ENCODE data around the gene RNU7-1. TPM values are rescaled to one million over a fixed set of nuclear protein-coding genes. Genes with fewer than 3 reads are reported as not detected.
A peak's percentile ranks its signal among the peaks of the same experiment; 100 is the strongest.

RNU7-1 gene
- total RNA-seq, 1 donor from 2014 or later, result not detected

- DNase-seq, result no peak
- ChIA-PET POLR2A (interaction anchor here (0.6 to 3.1 kb wide), 7 partner anchors 19 to 97 kb away, joined by 3 to 15 read pairs (median 4); partner anchors contain the start of genes C12orf57, RNU7-1 and SPSB2), CTCF (no interaction called here)
- Mint-ChIP-seq H3K4me1 (peaks cover 50% of the 10 kb centered on the region), H3K9me3 (no peaks in the 10 kb centered on the region), H3K27ac (no peak overlapping the region), H3K36me3 (ENCODE audit: low read depth) (peaks cover 19% of the 10 kb centered on the region), H3K4me3 (no peak overlapping the region), H3K27me3 (peaks cover 2% of the 10 kb centered on the region)
- intact Hi-C loops (cut with micrococcal nuclease), result no loop called here
- ATAC-seq (ENCODE audit: low read depth), result no peak
- TF ChIP-seq CTCF (IDR thresholded peaks at IDR 0.05), result no peak
Observed at GRCh38 chr12:6917491-6918231, 26.0 kb upstream of the RNU7-1 start.

- Mint-ChIP-seq H3K9me3 (no peaks in the 10 kb centered on the region), H3K27ac (no peak overlapping the region), H3K4me3 (no peak overlapping the region), H3K36me3 (ENCODE audit: low read depth) (peaks cover 19% of the 10 kb centered on the region), H3K27me3 (no peaks in the 10 kb centered on the region), H3K4me1 (peaks cover 55% of the 10 kb centered on the region)
- ChIA-PET CTCF (interaction anchor here (1.3 to 1.5 kb wide), 2 partner anchors 28 to 50 kb away, joined by 3 to 4 read pairs; no protein-coding TSS in a partner anchor), POLR2A (interaction anchor here (0.6 to 1.5 kb wide), 4 partner anchors 11 to 48 kb away, joined by 4 to 10 read pairs (median 7); partner anchors contain the start of genes C12orf57 and RNU7-1)
- no peak for ATAC-seq (ENCODE audit: low read depth)
- DNase-seq, result no peak
- intact Hi-C loops (cut with micrococcal nuclease), result no loop called here
- TF ChIP-seq CTCF (IDR thresholded peaks at IDR 0.05), result no peak
Observed at GRCh38 chr12:6919588-6919987, 24.0 kb upstream of the RNU7-1 start.

- Mint-ChIP-seq H3K36me3 (ENCODE audit: low read depth) (peaks cover 15% of the 10 kb centered on the region), H3K4me1 (peaks cover 44% of the 10 kb centered on the region), H3K27ac (peak overlapping the region; percentile 78), H3K4me3 (no peak overlapping the region), H3K27me3 (no peaks in the 10 kb centered on the region), H3K9me3 (no peaks in the 10 kb centered on the region)
- ChIA-PET CTCF (interaction anchor here (1.1 to 3.2 kb wide), 5 partner anchors 17 to 198 kb away, joined by 4 to 12 read pairs (median 7); partner anchors contain the start of genes C12orf57, COPS7A and RNU7-1), POLR2A (interaction anchor here (0.5 to 2.0 kb wide), 8 partner anchors 16 to 168 kb away, joined by 3 to 15 read pairs (median 6); partner anchors contain the start of genes C12orf57, LRRC23, MLF2 and RNU7-1)
- TF ChIP-seq CTCF (IDR thresholded peaks at IDR 0.05), result no peak
- no peak for DNase-seq
- intact Hi-C loops (cut with micrococcal nuclease), result loop anchor here (10.0 kb wide), 1 partner anchor 713 kb away; no protein-coding TSS in a partner anchor
- no peak for ATAC-seq (ENCODE audit: low read depth)
Observed at GRCh38 chr12:6921539-6921938, 22.1 kb upstream of the RNU7-1 start.

GRCh38 chr12:6921996-6922946 is 21.3 kb upstream of the RNU7-1 start:
- peak; percentile 49 for ATAC-seq (ENCODE audit: low read depth)
- POLR2A ChIA-PET, result interaction anchor here (0.5 to 2.0 kb wide), 10 partner anchors 16 to 169 kb away, joined by 3 to 15 read pairs (median 4); partner anchors contain the start of genes C12orf57, LRRC23, MLF2 and RNU7-1
- H3K4me3 Mint-ChIP-seq, result peak overlapping the region; percentile 9

More at GRCh38 chr12:6921996-6922946, 21.3 kb upstream of the RNU7-1 start:
- peaks cover 50% of the 10 kb centered on the region for H3K4me1 Mint-ChIP-seq
- no peak for DNase-seq
- no peaks in the 10 kb centered on the region for H3K27me3 Mint-ChIP-seq
- peak overlapping the region; percentile 78 for H3K27ac Mint-ChIP-seq
- H3K9me3 Mint-ChIP-seq, result no peaks in the 10 kb centered on the region
- no peak for TF ChIP-seq CTCF (IDR thresholded peaks at IDR 0.05)
- intact Hi-C loops (cut with micrococcal nuclease), result loop anchor here (10.0 kb wide), 1 partner anchor 713 kb away; no protein-coding TSS in a partner anchor
- CTCF ChIA-PET, result interaction anchor here (0.7 to 3.2 kb wide), 8 partner anchors 14 to 198 kb away, joined by 3 to 12 read pairs (median 6); partner anchors contain the start of genes C12orf57, COPS7A and RNU7-1
- peaks cover 8% of the 10 kb centered on the region for H3K36me3 Mint-ChIP-seq (ENCODE audit: low read depth)
